Prostate gland (tissue), 2 donors: ENCODE results near the gene APBA2. TPM values are rescaled to one million over a fixed set of nuclear protein-coding genes. Genes with fewer than 3 reads are reported as not detected.

Experiments used
- DNase-seq: peaks from one replicate; pipeline ENCODE4 v3.0.0-alpha.2; 2019; ENCODE audit warnings: low spot score
- H3K27ac ChIP-seq, 2 donors: fragments of 200-600 bp; sonication (generic); 2 replicates each; pipeline ENCODE4 v1.5.1; 2017 to 2019
- H3K27me3 ChIP-seq: fragments of 200-600 bp; sonication (generic); replicated peaks from 2 replicates; pipeline ENCODE4 v1.5.1; 2019; ENCODE audit not compliant: insufficient read depth
- H3K36me3 ChIP-seq, 2 donors: fragments of 200-600 bp; sonication (generic); 1 replicate in 1 of 2; 2 replicates in 1 of 2; pipeline versions ENCODE4 v1.5.1 to v1.8.1; 2017 to 2019
- H3K4me1 ChIP-seq: fragments of 200-600 bp; sonication (generic); replicated peaks from 2 replicates; pipeline ENCODE4 v1.5.1; 2019
- H3K4me3 ChIP-seq, 2 donors: fragments of 200-600 bp; sonication (generic); 2 replicates each; pipeline ENCODE4 v1.5.1; 2017 to 2019
- H3K9me3 ChIP-seq: fragments of 200-600 bp; sonication (generic); 2 replicates; pipeline ENCODE4 v1.5.1; 2017
- POLR2A ChIP-seq: fragments of 450-650 bp; IDR thresholded peaks from one replicate; pipeline ENCODE4 v1.6.1; 2016; ENCODE audit warnings: antibody characterized with exemption, mild to moderate bottlenecking
- POLR2AphosphoS5 ChIP-seq: sonication (generic); formaldehyde crosslinking; IDR thresholded peaks from one replicate; pipeline ENCODE4 v1.6.1; 2017; ENCODE audit warnings: antibody characterized with exemption
- WGBS: methylation state at CpG from one replicate; pipeline ENCODE4 v1.1.5; 2018; 5-methylcytosine and 5-hydroxymethylcytosine counted together
- intact Hi-C: fragments of 100-400 bp; cut with DNase I; formaldehyde crosslinking; loops from one replicate; pipeline ENCODE4 v1.14.2; 2022
- total RNA-seq, 2 donors: library from RNA; depleted of rRNA; stranded (reverse); fragments of >200 nt; gene quantifications; one replicate each; pipeline ENCODE4 v1.1.0, GENCODE V29; 2016
- TF ChIP-seq, protein P1 (sequence below), 4 experiments: fragments of 200-600 bp in 2 of 4; fragments of 450-650 bp in 2 of 4; sonication (generic) in 2 of 4; IDR thresholded peaks; 1 replicate in 3 of 4; 2 replicates in 1 of 4; pipeline ENCODE4 v1.5.1; 2016 to 2019; ENCODE audit warnings: antibody characterized with exemption in 4 of 4, mild to moderate bottlenecking in 2 of 4, moderate library complexity in 2 of 4

The APBA2 gene
- total RNA-seq, 2 donors from 2014 or later: 2.6 to 25.3 TPM

DNA sequence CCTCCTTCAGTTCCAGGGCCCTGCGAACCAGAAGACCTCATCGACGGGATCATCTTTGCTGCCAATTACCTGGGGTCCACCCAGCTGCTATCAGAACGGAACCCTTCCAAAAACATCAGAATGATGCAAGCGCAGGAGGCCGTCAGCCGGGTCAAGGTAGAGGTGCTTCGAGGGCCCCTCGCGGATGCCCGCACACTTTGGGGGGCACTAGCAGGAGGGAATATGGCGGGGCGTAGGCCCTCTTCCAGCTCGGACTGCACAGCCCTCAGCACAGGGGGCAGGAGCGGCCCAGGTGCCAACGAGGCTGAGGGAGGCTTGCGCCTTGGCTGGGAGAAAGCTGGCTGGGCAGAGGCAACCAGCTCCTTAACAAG lies 207.3 kb downstream of the APBA2 start:
- WGBS: 95% methylated on average over 17 of the region's 17 CpGs
- H3K4me3 ChIP-seq: no peak overlapping the region
- intact Hi-C loops: no loop called here
- no peak overlapping the region for H3K27ac ChIP-seq
- H3K36me3 ChIP-seq: no peaks in the 10 kb centered on the region
- no peaks in the 10 kb centered on the region for H3K9me3 ChIP-seq
- H3K27me3 ChIP-seq: no peaks in the 10 kb centered on the region
- H3K4me1 ChIP-seq: no peaks in the 10 kb centered on the region
- TF ChIP-seq, protein P1, sequence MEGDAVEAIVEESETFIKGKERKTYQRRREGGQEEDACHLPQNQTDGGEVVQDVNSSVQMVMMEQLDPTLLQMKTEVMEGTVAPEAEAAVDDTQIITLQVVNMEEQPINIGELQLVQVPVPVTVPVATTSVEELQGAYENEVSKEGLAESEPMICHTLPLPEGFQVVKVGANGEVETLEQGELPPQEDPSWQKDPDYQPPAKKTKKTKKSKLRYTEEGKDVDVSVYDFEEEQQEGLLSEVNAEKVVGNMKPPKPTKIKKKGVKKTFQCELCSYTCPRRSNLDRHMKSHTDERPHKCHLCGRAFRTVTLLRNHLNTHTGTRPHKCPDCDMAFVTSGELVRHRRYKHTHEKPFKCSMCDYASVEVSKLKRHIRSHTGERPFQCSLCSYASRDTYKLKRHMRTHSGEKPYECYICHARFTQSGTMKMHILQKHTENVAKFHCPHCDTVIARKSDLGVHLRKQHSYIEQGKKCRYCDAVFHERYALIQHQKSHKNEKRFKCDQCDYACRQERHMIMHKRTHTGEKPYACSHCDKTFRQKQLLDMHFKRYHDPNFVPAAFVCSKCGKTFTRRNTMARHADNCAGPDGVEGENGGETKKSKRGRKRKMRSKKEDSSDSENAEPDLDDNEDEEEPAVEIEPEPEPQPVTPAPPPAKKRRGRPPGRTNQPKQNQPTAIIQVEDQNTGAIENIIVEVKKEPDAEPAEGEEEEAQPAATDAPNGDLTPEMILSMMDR (IDR thresholded peaks at IDR 0.05): no peak
- TF ChIP-seq POLR2AphosphoS5: no peak
- TF ChIP-seq POLR2A: no peak
- no peak for DNase-seq

DNA sequence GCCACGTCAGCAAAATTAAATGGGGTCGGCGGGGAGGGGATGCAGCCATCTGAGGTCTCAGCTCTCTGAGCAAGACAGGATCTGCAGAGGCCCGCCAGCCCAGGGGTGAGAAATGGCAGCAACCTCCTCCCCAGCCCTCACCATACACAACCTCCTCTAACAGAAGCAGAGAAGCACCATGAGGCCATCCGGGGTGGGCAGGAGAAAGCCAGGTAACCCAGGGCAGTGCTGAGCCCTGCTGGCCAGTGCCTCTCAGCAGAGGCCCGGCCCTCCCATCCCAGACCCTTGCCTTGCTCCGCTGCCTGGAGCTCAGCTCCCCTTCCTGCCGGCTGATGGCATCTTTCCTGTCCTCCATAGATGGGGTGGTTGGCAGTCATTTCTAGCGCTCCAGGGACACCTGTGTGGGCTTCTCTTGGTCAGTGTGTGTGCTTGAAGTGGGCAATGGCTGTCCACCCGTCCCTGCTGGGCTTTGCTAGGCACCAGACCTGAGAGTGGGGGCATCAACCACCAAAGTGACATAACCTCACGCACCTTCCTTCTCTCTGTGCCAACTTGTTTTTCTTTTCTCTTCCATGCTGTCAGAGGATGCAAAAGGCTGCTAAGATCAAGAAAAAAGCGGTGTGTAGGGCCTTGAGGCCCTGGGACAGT lies 208.0 kb downstream of the APBA2 start:
- no peaks in the 10 kb centered on the region for H3K9me3 ChIP-seq
- no peaks in the 10 kb centered on the region for H3K36me3 ChIP-seq
- intact Hi-C loops: no loop called here
- no peak overlapping the region for H3K4me3 ChIP-seq
- no peak for DNase-seq
- no peak for TF ChIP-seq POLR2AphosphoS5
- TF ChIP-seq, protein P1 (IDR thresholded peaks at IDR 0.05): no peak
- no peak for TF ChIP-seq POLR2A
- H3K27ac ChIP-seq: no peak overlapping the region
- H3K4me1 ChIP-seq: no peaks in the 10 kb centered on the region
- H3K27me3 ChIP-seq: no peaks in the 10 kb centered on the region
- WGBS: 92% methylated on average over 12 of the region's 12 CpGs

DNA sequence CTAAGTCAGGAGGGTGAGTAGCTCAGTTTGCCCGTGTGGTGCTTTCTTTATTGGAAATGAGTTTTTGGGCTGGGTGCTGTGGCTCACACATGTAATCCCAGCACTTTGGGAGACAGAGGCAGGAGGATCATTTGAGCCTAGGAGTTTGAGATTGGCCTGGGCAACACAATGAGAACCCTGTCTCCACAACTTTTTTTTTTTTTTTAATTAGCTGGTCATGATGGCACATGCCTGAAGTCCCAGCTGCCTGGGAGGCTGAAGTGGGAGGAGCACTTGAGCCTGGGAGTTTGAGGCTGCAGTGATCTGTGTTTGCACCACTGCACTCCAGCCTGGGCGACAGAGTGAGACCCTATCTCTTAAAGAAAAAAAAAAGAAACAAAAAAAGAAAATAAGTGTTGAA lies 208.9 kb downstream of the APBA2 start:
- H3K27ac ChIP-seq: no peak overlapping the region
- intact Hi-C loops: no loop called here
- no peaks in the 10 kb centered on the region for H3K27me3 ChIP-seq
- WGBS: 77% methylated on average over 2 of the region's 2 CpGs
- H3K4me3 ChIP-seq: no peak overlapping the region
- DNase-seq: no peak
- H3K9me3 ChIP-seq: no peaks in the 10 kb centered on the region
- no peaks in the 10 kb centered on the region for H3K4me1 ChIP-seq
- no peaks in the 10 kb centered on the region for H3K36me3 ChIP-seq
- TF ChIP-seq, protein P1 (IDR thresholded peaks at IDR 0.05): no peak
- TF ChIP-seq POLR2A: no peak
- no peak for TF ChIP-seq POLR2AphosphoS5

DNA sequence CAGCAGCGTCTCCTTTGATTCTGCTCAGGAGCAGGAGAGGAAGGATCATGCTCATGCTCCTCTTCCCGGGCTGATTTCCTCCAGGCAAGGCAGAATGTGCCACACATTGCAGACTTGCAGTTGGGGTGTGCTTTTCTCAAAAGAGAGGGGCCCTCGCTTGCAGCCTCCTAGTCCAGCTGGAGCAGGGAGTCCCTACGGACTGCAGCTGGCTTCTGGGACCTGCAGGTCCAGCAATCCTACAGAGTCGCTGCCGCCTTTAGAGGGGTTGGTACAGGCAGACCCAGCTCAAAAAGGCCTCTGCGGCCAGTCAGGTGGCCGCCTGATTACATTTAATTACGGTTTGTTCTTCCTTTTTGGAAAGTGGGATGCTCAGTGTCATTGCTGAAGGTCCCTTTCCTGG lies 210.0 kb downstream of the APBA2 start:
- intact Hi-C loops: no loop called here
- no peak overlapping the region for H3K27ac ChIP-seq
- 95% methylated on average over 9 of the region's 9 CpGs for WGBS
- no peaks in the 10 kb centered on the region for H3K4me1 ChIP-seq
- TF ChIP-seq, protein P1 (IDR thresholded peaks at IDR 0.05): no peak
- no peak for TF ChIP-seq POLR2AphosphoS5
- no peak for TF ChIP-seq POLR2A
- no peak overlapping the region for H3K4me3 ChIP-seq
- no peak for DNase-seq
- no peaks in the 10 kb centered on the region for H3K9me3 ChIP-seq
- no peaks in the 10 kb centered on the region for H3K36me3 ChIP-seq
- no peaks in the 10 kb centered on the region for H3K27me3 ChIP-seq

DNA sequence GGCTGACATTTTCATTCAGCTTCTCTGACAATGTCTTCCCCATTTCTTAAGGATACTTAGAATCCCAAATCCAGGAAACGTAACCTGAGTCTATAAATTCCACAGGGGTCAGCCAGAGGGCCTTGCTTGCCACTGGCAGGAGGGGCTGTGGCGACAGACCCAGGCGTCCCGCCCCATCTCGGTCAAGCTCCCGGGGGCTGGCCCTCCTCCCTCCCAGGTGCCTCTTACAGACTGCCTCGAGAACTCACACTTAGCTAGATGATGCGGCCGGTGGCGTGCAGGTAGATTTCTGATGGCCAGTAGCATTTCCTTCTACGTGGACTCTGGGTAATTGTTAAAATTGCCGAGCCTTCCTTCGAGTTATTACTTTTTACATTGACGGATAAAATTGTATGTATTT lies 211.4 kb downstream of the APBA2 start:
- Histone ChIP-seq H3K4me1 (no peaks in the 10 kb centered on the region), H3K9me3 (no peaks in the 10 kb centered on the region), H3K27me3 (no peaks in the 10 kb centered on the region), H3K4me3 (no peak overlapping the region), H3K27ac (no peak overlapping the region), H3K36me3 (no peaks in the 10 kb centered on the region)
- intact Hi-C loops: no loop called here
- WGBS: 86% methylated on average over 14 of the region's 14 CpGs
- DNase-seq: no peak
- TF ChIP-seq, protein P1 (IDR thresholded peaks at IDR 0.05): no peak
- TF ChIP-seq POLR2A (no peak), POLR2AphosphoS5 (no peak)
